ENCODE measurements around the gene BACE2.

BACE2 gene

DNA sequence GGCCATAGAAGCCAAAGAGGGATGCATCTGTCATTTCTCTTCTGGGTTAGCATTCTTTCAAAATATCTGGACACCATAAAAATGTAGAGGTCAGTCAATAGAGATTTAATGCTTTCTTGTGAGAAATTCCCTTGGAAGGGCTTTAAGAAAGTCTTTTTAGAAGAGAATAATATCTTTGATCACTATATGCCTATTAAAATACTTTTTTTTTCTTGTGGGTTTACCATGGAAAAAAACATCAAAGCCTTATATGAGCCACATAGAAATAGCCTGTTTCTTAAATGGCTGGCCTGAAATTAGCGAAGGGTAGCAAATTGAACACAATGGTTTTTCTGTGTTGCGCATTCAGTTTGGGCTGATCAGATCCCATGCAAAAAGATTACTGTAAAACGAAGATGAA lies 36.8 kb downstream of the BACE2 start:
- DNase-seq (ENCODE audit: low spot score) = no peak
- POLR2A ChIA-PET (ENCODE audit: low non-redundant PET) = no interaction called here
- TF ChIP-seq, protein P1, sequence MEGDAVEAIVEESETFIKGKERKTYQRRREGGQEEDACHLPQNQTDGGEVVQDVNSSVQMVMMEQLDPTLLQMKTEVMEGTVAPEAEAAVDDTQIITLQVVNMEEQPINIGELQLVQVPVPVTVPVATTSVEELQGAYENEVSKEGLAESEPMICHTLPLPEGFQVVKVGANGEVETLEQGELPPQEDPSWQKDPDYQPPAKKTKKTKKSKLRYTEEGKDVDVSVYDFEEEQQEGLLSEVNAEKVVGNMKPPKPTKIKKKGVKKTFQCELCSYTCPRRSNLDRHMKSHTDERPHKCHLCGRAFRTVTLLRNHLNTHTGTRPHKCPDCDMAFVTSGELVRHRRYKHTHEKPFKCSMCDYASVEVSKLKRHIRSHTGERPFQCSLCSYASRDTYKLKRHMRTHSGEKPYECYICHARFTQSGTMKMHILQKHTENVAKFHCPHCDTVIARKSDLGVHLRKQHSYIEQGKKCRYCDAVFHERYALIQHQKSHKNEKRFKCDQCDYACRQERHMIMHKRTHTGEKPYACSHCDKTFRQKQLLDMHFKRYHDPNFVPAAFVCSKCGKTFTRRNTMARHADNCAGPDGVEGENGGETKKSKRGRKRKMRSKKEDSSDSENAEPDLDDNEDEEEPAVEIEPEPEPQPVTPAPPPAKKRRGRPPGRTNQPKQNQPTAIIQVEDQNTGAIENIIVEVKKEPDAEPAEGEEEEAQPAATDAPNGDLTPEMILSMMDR (conservative IDR thresholded peaks at IDR 0.05; ENCODE audit: low read depth) = no peak

DNA sequence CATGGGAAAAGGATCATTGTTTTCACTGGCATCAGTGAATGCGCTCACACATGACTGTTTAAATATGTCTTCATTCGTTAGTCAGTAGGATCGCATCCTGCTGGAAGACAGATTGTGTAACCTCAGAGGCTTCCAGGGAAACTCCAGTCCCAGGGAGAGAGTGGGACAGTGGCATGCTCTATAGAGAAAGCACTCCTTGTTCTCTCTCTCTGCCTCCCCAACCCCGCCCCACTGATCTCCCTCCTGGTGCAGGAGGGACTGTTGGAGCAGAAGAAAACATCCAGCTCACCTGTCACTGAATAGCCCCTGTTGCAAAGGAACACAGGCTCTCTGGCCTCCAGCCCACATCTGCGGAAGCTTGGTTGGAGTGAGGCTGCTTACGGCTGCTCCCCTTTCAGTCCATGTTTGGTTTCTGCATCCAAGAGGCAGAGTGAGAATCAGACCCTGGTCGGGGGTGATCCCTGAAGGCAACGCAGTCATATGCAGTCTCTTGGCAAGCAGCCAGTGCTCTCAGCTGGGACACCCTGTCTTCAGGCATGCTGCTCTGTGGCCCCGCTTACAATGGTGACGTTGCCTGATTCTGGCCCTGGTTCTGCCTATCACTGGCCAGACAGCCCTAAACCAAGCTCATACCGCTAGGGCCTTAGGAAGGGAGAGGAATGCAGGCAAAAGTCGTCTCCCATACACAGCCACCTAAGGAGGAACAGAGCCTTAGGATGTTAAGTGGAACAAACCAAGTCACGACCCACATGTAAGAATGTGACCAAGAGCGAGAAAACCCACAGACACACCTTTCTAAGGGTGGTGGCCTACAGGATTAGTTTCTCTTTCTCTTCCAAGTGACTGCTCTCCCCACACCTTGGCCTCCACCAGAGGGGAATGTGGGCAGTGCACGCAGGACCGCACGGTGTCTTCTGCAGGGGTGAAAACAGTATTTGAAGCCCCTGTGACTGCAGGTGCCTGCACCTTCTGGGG lies 39.7 kb downstream of the BACE2 start:
- ChIA-PET CTCF (no interaction called here), POLR2A (ENCODE audit: low non-redundant PET) (no interaction called here)
- TF ChIP-seq, protein P1 (conservative IDR thresholded peaks at IDR 0.05; ENCODE audit: low read depth) = no peak
- no peak for DNase-seq (ENCODE audit: low spot score)
- no peak overlapping the region for H3K27ac ChIP-seq

More for the DNA sequence above, 36.8 kb downstream of the BACE2 start:
- CTCF ChIA-PET = no interaction called here
- H3K27ac ChIP-seq = no peak overlapping the region

DNA sequence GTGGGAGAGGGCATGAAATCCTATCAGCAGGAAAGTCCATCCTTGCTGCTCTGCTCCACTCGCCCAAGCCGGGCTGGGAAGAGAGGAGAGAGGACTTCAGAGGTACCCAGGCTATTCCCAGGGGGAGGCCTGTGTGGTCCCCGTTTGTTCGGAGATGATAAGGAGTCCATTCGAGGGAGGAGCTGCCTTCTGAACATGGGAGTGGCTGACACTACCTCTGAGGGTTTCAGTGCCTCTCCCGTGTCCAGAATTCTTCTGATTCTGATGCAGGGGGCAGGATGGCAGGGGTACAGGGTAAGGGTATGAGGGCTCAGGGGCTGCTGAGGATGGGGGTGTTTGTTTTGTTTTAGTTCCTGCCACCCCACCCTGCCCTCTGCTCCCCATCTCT lies 40.4 kb downstream of the BACE2 start:
- CTCF ChIA-PET = no interaction called here
- POLR2A ChIA-PET (ENCODE audit: low non-redundant PET) = no interaction called here
- TF ChIP-seq, protein P1 (conservative IDR thresholded peaks at IDR 0.05; ENCODE audit: low read depth) = no peak
- H3K27ac ChIP-seq = no peak overlapping the region
- no peak for DNase-seq (ENCODE audit: low spot score)

DNA sequence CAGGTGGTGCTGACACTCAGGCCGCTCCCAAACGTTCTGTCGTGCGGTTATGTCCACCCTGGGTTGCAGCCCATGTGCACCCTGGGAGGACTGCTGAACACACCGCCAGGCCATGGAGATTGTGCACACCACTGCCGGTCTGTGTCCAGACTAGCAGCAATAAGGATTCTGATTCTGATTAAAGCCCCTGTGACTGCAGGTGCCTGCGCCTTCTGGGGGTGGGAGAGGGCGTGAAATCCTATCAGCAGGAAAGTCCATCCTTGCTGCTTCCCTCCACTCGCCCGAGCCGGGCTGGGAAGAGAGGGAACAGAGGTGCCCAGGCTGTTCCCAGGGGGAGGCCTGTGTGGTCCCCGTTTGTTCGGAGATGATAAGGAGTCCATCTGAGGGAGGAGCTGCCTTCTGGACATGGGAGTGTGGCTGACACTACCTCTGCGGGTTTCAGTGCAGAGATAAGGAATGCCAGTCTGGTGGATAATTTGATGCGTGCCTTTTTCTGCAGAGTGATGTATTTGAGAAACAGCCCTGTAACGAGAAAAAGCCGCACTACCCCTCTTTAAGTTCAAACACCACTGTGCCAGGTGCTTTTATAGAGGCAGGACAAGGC lies 41.2 kb downstream of the BACE2 start:
- TF ChIP-seq, protein P1 (conservative IDR thresholded peaks at IDR 0.05; ENCODE audit: low read depth) = no peak
- CTCF ChIA-PET = no interaction called here
- no peak overlapping the region for H3K27ac ChIP-seq
- POLR2A ChIA-PET (ENCODE audit: low non-redundant PET) = no interaction called here
- no peak for DNase-seq (ENCODE audit: low spot score)

DNA sequence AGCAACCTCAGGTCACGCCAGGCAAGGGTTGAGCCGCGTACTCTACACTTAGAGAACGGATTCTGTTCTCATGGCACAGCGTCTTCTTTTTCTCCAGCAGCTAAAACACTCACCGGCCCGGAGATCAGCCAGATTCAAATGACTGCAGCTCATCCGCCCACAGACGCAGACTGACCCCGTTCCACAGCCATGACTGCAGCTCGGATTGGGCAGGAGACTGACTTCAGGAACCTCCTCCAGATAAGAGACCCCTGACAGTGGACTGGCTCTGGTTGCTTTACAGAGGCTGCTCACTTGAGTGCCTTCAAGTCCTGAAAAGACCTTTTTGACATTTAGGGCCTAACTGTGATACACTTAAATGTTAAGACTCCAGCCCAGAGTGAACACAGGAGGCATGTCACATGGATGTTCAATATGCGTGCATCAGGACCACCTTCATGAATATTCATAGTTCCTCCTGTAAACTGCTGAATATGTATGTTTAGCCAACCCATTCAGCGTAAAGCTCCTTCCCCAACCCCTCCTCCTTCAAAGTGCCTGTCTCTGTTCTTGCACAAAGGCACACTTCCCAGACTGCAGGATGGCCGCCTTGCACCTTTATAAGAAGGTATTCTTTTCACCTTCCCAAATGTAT lies 42.6 kb downstream of the BACE2 start:
- TF ChIP-seq, protein P1 (conservative IDR thresholded peaks at IDR 0.05; ENCODE audit: low read depth) = no peak
- no peak for DNase-seq (ENCODE audit: low spot score)
- CTCF ChIA-PET = no interaction called here
- POLR2A ChIA-PET (ENCODE audit: low non-redundant PET) = no interaction called here
- H3K27ac ChIP-seq = no peak overlapping the region

DNA sequence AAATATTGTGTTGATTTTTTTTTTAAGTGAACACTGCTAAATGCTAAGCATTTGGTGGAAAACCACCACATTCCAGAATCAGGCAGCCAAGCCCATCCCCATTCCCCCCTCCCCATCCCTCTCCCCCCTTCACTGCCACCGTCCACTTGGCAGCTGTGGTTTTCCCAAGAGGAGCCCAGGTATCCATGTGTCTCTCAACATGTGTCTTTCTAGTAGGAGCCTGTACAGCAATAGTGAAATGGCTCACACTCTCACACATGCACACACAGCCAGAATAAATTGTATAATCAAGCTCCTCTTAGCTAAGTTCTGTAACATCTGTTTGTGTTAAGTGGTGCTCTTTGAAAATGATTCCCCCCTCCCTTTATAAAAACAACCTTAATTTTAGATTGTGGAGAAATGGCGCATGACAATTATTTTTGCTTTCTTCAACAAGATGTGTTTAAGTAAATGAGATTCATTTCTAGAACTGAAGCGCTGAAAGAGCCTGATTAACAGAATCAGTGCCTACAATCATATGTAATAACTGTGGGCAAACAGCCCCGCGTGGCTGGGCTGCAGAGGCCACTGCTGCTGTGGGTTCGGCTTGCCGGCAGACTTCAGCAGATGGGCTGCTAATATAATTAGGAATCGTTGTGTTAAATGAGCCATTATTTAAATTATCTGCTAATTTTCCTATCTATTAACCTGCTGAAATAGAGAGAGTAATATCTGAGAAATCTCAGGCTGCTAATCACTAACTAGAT lies 43.3 kb downstream of the BACE2 start:
- no peak for DNase-seq (ENCODE audit: low spot score)
- POLR2A ChIA-PET (ENCODE audit: low non-redundant PET) = no interaction called here
- H3K27ac ChIP-seq = no peak overlapping the region
- CTCF ChIA-PET = no interaction called here
- TF ChIP-seq, protein P1 (conservative IDR thresholded peaks at IDR 0.05; ENCODE audit: low read depth) = no peak

Measured in RWPE1 (cell line).